Measurements from ENCODE around the gene CADM2.
"Not testable (repeated sequence)": the region's sequence is repeated elsewhere in the genome, so short reads cannot be mapped to it uniquely, and the experiment has no call there.

Gene CADM2

GRCh38 chr3:85708325-85708724 lies 749.5 kb downstream of the CADM2 start:
- not testable (repeated sequence) for DNase-seq

GRCh38 chr3:85709346-85709892 lies 750.6 kb downstream of the CADM2 start:
- no peak for DNase-seq

GRCh38 chr3:85710490-85710889 lies 751.7 kb downstream of the CADM2 start:
- DNase-seq, result no peak

- DNase-seq, result no peak
Observed at GRCh38 chr3:85721409-85722145, 762.8 kb downstream of the CADM2 start.

- no peak for DNase-seq
Observed at GRCh38 chr3:85725809-85726208, 767.0 kb downstream of the CADM2 start.

- DNase-seq, result no peak
Observed at GRCh38 chr3:85726241-85726640, 767.5 kb downstream of the CADM2 start.

GRCh38 chr3:85737846-85738245 lies 779.1 kb downstream of the CADM2 start:
- no peak for DNase-seq

GRCh38 chr3:85740561-85740960 lies 781.8 kb downstream of the CADM2 start:
- DNase-seq, result no peak

- no peak for DNase-seq
Observed at GRCh38 chr3:85758442-85758841, 799.7 kb downstream of the CADM2 start.

- no peak for DNase-seq
Observed at GRCh38 chr3:85760342-85760741, 801.6 kb downstream of the CADM2 start.

GRCh38 chr3:85780806-85781205 lies 822.0 kb downstream of the CADM2 start:
- no peak for DNase-seq

- no peak for DNase-seq
Observed at GRCh38 chr3:85781806-85782205, 823.0 kb downstream of the CADM2 start.

- no peak for DNase-seq
Observed at GRCh38 chr3:85783291-85783690, 824.5 kb downstream of the CADM2 start.

GRCh38 chr3:85785766-85786165 lies 827.0 kb downstream of the CADM2 start:
- DNase-seq, result no peak

- no peak for DNase-seq
Observed at GRCh38 chr3:85790445-85791030, 831.7 kb downstream of the CADM2 start.

- no peak for DNase-seq
Observed at GRCh38 chr3:85796140-85796539, 837.4 kb downstream of the CADM2 start.

GRCh38 chr3:85800676-85801075 lies 841.9 kb downstream of the CADM2 start:
- DNase-seq, result no peak

GRCh38 chr3:85801955-85802354 lies 843.2 kb downstream of the CADM2 start:
- DNase-seq, result peak; percentile 19

GRCh38 chr3:85808755-85809154 lies 850.0 kb downstream of the CADM2 start:
- DNase-seq, result no peak

- DNase-seq, result no peak
Observed at GRCh38 chr3:85821130-85821756, 862.5 kb downstream of the CADM2 start.

GRCh38 chr3:85835857-85836440 lies 877.2 kb downstream of the CADM2 start:
- peak; percentile 35 for DNase-seq

- DNase-seq, result no peak
Observed at GRCh38 chr3:85837402-85837801, 878.6 kb downstream of the CADM2 start.

- no peak for DNase-seq
Observed at GRCh38 chr3:85838921-85839320, 880.1 kb downstream of the CADM2 start.

- DNase-seq, result no peak
Observed at GRCh38 chr3:85842081-85842480, 883.3 kb downstream of the CADM2 start.
